GM18519 (cell line): Measurements from ENCODE around the gene GNL1.

Experiments
- ATAC-seq: cut with Tn5 transposase; IDR thresholded peaks from one replicate; pipeline ENCODE4 v1.9.1; 2021; ENCODE audit warnings: mild to moderate bottlenecking, moderate library complexity; ENCODE audit not compliant: unreplicated experiment, low FRiP score

Gene GNL1

GRCh38 chr6:30571075-30571761 is 14.9 kb upstream of the GNL1 start, which contains the start of gene ABCF1:
ABCF1 (plus strand) TSS chr6:30571442; CDS start chr6:30571488, 46 bp downstream.
- ATAC-seq, result peak; percentile 82

- peak; percentile 8 for ATAC-seq
Measured at GRCh38 chr6:30570740-30571074, 14.4 kb upstream of the GNL1 start.

GRCh38 chr6:30570263-30570662 is 14.0 kb upstream of the GNL1 start:
- ATAC-seq, result no peak

GRCh38 chr6:30568245-30568644 is 12.0 kb upstream of the GNL1 start:
- ATAC-seq, result no peak

GRCh38 chr6:30565772-30566171 is 9.5 kb upstream of the GNL1 start:
- no peak for ATAC-seq

- no peak for ATAC-seq
Measured at GRCh38 chr6:30564114-30564513, 7.8 kb upstream of the GNL1 start.

GRCh38 chr6:30562470-30563425 is 6.5 kb upstream of the GNL1 start:
- ATAC-seq, result no peak

- no peak for ATAC-seq
Measured at GRCh38 chr6:30560930-30561329, 4.6 kb upstream of the GNL1 start.

GRCh38 chr6:30557683-30557981 is 1.3 kb upstream of the GNL1 start:
- no peak for ATAC-seq

- ATAC-seq, result peak; percentile 34
Measured at GRCh38 chr6:30556906-30557682, 805 bp upstream of the GNL1 start, which contains the start of gene PRR3. PRR3 (plus strand) TSS chr6:30557295; CDS start chr6:30557345, 50 bp downstream.

GRCh38 chr6:30555816-30556065 is 548 bp downstream of the GNL1 start:
- ATAC-seq, result no peak

GRCh38 chr6:30554962-30555815 is 1.1 kb downstream of the GNL1 start:
- ATAC-seq, result no peak

- ATAC-seq, result no peak
Measured at GRCh38 chr6:30554404-30554803, 1.9 kb downstream of the GNL1 start.

- no peak for ATAC-seq
Measured at GRCh38 chr6:30548375-30548774, 7.9 kb downstream of the GNL1 start.

GRCh38 chr6:30547454-30547853 is 8.8 kb downstream of the GNL1 start:
- no peak for ATAC-seq

- ATAC-seq, result no peak
Measured at GRCh38 chr6:30544666-30545272, 11.5 kb downstream of the GNL1 start.

- ATAC-seq, result no peak
Measured at GRCh38 chr6:30543821-30544220, 12.5 kb downstream of the GNL1 start.

GRCh38 chr6:30542915-30543314 is 13.4 kb downstream of the GNL1 start:
- no peak for ATAC-seq

- no peak for ATAC-seq
Measured at GRCh38 chr6:30542404-30542725, 13.9 kb downstream of the GNL1 start.
